GM19395 (cell line): ENCODE results near the gene GAREM2.

Experiments
- ATAC-seq: cut with Tn5 transposase; IDR thresholded peaks from one replicate; pipeline ENCODE4 v1.9.1; 2021; ENCODE audit warnings: mild to moderate bottlenecking, moderate library complexity; ENCODE audit not compliant: unreplicated experiment

Gene GAREM2

GRCh38 chr2:26224095-26224494 is 51.2 kb downstream of the GAREM2 start:
- ATAC-seq, result no peak

- no peak for ATAC-seq
These were observed 56.7 kb downstream of the GAREM2 start for GRCh38 chr2:26229595-26229994.

DNA sequence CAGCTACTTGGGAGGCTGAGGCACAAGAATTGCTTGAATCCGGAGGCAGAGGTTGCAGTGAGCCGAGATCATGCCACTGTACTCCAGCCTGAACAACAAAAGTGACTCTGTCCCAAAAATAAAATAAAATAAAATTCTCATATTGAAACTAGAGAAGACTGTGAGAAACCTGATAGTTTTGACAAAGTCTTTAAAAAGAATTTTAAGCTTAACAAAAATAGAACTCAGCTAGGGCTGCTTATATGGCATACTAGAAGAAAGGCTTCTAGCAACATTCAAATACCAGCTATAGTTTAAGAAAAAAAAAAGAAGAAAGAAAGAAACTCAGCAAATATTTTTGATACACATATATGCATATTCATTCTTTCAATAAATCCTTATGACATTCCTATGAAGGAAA is 57.9 kb downstream of the GAREM2 start:
- no peak for ATAC-seq

GRCh38 chr2:26235089-26235488 is 62.2 kb downstream of the GAREM2 start:
- no peak for ATAC-seq

DNA sequence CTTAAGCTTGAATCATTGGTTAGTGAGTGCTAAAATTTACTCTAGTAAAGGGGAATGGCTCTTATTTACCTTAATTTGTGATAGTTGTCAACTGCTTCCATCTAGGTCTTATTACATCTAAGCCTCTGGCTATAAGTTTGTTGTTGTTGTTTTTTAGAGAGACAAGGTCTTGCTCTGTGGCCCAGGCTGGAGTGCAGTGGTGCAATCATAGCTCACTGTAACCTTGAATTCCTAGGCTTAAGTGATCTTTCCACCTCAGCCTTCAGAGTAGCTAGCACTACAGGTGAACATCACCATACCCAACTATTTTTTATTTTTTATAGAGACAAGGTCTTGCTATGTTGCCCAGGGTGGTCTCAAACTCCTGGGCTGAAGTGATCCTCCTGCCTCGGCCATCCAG is 65.0 kb downstream of the GAREM2 start:
- no peak for ATAC-seq

DNA sequence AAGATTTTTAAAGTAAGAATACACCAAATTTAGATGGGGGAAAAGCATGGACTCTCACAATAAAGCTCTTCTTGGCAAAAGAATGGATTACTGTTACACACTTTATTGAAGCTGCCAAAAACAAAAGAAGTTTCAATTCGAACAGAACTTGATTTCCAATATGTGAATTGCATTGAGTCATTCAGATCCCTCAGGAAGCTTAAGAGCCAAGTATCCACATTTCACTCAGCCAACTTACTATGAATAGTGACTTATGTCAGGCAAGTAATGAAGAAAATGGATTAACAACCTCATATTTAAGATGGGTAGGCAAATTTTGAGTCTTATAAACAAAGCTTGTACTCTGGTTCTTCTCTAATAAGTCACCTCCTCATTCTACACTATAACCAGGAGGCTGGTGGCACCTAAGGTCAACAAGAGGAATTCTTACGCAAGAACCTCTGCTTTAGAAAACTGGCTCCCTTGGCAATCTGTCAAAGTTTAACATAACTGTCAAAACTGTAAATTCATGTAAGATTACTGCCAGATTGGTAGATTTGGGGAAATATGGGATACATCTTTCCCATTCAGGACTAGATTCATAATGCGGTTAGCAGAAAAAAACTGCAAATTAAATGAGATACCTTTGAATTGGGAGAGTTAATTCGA is 65.5 kb downstream of the GAREM2 start:
- no peak for ATAC-seq
